HG03108 (cell line): Measurements from ENCODE around the gene ARSG.
"Not testable (repeated sequence)": the region's sequence is repeated elsewhere in the genome, so short reads cannot be mapped to it uniquely, and the experiment has no call there.

Experiments used
- ATAC-seq: cut with Tn5 transposase; IDR thresholded peaks from one replicate; pipeline ENCODE4 v1.9.1; 2021; ENCODE audit warnings: moderate library complexity; ENCODE audit not compliant: unreplicated experiment

Gene ARSG

GRCh38 chr17:68290955-68291835, at the start of gene ARSG, which contains the start of gene SLC16A6:
ARSG (plus strand) TSS chr17:68291495; CDS start chr17:68307494, 15,999 bp downstream.
SLC16A6 (minus strand) TSS chr17:68291127; CDS start chr17:68278320, 12,807 bp downstream.
- ATAC-seq, result peak; percentile 49

- ATAC-seq, result no peak
Measured at GRCh38 chr17:68246271-68247028, 44.8 kb upstream of the ARSG start.

- peak; percentile 89 for ATAC-seq
Measured at GRCh38 chr17:68247445-68248198, 43.7 kb upstream of the ARSG start, which contains the start of gene AMZ2. AMZ2 (plus strand) TSS chr17:68248043; CDS start chr17:68250188, 2,145 bp downstream.

DNA sequence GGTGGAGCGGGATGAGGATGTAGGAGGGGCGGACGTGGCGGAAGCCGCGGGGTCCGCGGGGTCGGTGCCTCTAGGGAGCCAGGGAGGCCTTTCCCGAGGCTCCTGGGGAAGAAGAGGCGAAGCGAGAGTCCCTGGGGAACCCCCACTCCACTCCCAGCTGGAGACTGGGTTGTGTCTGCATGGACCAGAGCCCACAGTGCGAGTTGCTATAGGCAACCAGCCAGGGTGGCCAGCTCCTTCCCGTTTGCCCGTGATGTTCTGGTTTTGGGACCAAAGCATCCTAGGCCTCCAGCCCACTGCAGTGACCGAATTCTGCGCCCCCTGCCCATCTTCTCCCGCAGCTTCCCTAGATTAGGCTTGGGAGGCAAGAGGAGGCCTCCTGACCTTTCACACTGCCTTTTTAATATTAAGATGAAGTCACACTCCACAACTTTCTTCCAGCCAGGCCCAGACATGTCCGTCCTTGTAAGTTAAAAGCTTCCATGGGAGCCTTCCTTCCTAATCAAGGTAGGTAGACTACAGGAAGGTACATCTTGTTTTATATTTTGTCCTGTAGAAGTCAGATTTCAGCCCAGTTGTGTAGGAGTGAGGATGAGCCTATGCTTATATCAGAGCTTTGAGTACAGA, 43.0 kb upstream of the ARSG start:
- ATAC-seq, result peak; percentile 22

DNA sequence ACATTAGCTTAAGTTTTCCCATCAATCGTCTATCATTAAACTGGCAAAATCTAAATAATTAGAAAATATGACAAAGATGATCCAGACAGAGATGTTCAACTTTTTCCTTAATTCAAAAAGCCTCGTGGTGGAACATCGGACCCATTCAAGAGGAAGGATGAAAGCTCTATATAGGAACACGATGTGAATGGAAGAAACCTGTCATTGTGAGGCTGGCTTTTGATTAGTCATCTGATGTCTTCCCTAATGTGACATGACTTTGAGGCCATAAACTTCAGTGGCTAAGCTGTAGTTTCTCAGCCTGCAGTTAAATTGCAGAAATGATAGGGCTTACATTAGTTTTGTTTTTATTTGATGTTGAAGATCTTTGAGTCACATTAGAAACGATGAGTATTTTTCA, 42.4 kb upstream of the ARSG start:
- ATAC-seq, result no peak

DNA sequence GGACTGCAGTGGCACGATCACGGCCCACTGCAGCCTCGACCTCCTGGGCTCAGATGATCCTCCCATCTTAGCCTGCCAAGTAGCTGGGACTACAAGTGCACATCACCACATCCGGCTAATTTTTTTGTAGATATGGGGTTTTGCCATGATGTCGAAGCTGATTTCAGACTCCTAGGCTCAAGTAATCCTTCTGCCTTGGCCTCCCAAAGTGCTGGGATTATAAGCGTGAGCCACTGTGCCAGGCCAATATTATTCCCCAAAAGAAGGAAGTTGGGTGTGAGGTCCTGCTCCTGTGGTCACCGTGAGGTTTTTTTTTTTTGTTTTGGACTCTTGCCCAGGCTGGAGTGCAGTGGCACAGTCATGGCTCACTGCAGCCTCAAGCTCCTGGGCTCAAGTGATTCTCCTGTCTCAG, 41.9 kb upstream of the ARSG start:
- no peak for ATAC-seq

GRCh38 chr17:68253426-68253825, 37.9 kb upstream of the ARSG start:
- not testable (repeated sequence) for ATAC-seq

- no peak for ATAC-seq
Measured at GRCh38 chr17:68255151-68255550, 36.1 kb upstream of the ARSG start.

GRCh38 chr17:68255731-68256538, 35.4 kb upstream of the ARSG start:
- no peak for ATAC-seq

DNA sequence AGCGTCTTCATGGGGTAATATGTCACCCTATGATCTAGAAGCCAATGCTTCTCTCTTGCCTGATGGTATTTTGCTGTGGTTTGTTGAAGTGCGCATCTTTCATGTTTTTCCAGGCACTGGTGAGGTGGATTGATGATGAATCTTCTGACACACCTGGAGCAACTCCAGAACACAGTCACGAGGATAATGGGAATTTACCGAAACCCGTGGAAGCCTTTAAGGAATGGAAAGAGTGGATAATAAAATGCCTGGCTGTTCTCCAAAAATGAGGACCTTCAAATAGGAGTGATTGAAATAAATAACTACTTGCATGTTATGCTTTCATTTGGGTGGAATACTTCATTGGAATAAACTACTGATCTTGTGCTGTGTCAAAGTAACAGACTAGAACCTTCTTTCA, 34.6 kb upstream of the ARSG start:
- not testable (repeated sequence) for ATAC-seq

DNA sequence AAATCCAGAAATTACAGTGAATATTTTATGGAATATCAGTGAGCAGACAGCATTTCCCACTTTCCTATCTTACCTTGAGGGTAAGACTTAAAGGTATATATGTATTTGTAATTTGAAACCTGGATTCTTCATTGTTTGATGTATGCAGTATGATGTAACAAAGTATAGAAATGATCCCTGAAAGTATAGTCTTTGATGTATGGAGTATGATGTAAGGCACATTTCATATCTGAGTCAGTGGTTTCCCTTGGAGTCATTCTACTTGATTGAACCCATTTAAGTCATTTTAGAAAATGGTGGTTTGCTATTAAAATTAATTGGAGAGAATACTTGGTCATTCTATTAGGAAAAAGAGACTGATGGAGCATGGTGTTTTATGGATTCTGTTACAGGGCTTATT, 33.4 kb upstream of the ARSG start:
- ATAC-seq, result no peak

- ATAC-seq, result peak; percentile 85
Measured at GRCh38 chr17:68258890-68259647, 32.2 kb upstream of the ARSG start.

GRCh38 chr17:68259648-68259951, 31.7 kb upstream of the ARSG start:
- not testable (repeated sequence) for ATAC-seq

- ATAC-seq, result no peak
Measured at GRCh38 chr17:68260051-68260762, 31.1 kb upstream of the ARSG start.

DNA sequence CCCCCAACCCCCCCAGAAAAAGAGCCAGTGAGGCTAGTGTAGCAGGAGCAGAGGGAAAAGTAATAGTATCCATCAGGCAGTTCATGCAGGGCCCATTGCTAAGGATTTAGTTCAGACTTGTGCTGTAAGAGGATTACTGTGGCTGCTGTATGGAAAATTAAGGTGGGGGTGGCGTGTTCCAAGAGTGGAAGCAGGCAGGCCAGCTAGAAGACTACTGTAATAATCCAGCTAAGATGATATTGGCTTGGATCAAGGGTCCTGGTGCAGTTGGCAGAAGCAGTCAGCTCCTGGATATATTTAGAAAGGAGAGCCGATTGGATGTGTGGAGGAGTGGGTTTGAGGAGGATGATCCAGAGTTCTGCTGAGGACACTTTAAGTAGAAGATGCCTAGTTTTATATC, 28.8 kb upstream of the ARSG start:
- ATAC-seq, result not testable (repeated sequence)

DNA sequence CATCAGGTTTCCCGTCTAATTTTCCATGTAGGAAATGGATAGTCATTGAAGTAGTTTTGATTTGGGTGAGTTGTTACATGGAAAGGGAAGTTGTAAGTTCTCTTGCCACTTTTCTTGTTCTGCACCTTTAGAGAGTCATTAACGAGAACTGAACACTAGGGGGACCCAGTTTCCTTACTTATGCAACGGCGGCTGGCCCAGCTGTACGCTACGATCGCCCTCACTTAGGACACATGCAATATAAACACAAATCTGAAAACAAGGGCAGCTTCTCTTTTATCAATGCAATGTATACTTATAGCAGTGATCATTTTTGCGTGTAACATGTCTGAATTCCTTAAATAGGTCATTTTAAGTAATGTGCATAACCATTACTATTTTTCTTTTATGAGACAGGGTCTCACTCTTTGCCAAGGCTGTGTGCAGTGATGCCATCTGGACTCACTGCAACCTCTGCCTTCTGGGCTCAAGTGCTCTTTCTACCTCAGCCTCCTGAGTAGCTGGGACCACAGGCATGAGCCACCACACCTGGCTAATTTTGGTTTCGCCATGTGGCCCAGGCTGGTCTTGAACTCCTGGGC, 28.1 kb upstream of the ARSG start:
- ATAC-seq, result peak; percentile 37

GRCh38 chr17:68265833-68266232, 25.5 kb upstream of the ARSG start:
- not testable (repeated sequence) for ATAC-seq

DNA sequence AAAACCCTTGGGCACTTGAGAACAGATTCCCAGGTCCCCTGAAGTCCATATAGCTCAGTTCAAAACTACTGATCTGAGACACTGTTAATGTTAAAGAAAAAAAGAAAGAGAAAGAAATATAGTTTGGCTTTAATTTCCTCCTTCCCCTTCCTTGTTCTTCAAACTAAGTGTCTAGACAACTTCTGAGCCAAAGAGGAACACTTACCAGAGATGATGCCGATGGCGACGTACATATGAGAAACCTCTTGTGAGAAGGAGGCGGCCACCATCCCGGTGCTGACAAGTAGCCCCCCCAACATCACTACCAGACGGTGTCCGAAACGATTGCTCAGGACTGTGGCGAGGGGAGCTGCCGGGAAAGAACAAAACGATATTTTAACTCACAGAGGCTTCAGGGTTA, 17.6 kb upstream of the ARSG start:
- no peak for ATAC-seq
